ENCODE measurements around the gene MOCS3. TPM values are rescaled to one million over a fixed set of nuclear protein-coding genes. Genes with fewer than 3 reads are reported as not detected.

MOCS3 gene
- total and polyA plus RNA-seq, 2 donors (not counting 1 experiment from before 2014, with no cell fraction given), result 0.91 to 7.6 TPM

DNA sequence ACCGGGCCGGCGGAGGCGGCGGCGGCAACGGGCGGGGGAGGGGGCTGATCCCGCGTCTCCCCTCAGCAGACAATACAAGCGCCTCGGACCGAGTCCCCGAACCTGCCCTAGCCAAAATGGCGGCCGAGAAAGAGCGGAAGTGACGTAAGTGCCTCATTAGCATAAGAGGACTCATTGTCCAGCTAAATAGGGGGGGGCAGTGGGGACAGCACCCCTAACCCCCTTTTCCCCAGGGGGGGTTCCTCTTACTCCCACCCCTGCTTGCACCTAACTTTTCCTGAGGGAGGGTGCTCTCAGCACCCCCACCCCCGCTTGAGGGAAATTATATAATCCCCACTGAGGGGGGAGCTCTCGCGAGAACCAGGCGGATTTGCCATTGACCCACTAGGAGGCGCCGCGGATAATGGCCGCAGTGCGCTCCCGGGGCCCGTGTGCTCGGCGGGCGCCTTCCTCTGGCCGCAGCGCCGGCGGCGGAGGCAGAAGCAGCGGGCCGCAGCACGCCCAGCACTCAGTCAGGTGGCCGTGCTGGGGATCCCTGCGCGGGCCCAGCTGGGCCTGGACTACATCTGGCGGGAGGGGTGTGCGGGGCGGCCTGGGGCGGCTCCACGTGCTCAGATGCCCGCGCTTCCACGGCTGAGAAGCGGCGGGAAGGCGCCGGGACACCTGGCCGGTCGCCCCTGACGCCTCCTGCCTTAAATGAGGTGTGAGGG lies 27.2 kb upstream of the MOCS3 start, which contains the start of gene ADNP:
TSS of gene ADNP (minus strand) at position 132 of the 710 bp plus-strand sequence. CDS start 27,441 bp downstream, outside the sequence.
- H4K20me1 ChIP-seq (ENCODE audit: control insufficient read depth, insufficient read depth, low read length, poor library complexity, severe bottlenecking), result peaks cover 14% of the 10 kb centered on the region
- no peak for TF ChIP-seq EZH2 (IDR thresholded peaks at IDR 0.05; ENCODE audit: borderline replicate concordance, insufficient read depth, low read depth, low read length, poor library complexity, severe bottlenecking)
- TF ChIP-seq CTCF (IDR thresholded peaks at IDR 0.05), result peak; percentile 79
- intact Hi-C loops (cut with micrococcal nuclease), result loop anchor here (1.0 to 5.0 kb wide), 3 partner anchors 27 to 814 kb away; partner anchors contain the start of genes DPM1 and MOCS3
- H3K27ac ChIP-seq (ENCODE audit: low read length in 2 of 2), result peak within 1 kb of the TSS; percentile 94 to 100
- peak within 1 kb of the TSS; percentile 92 for H3K4me3 Mint-ChIP-seq
- peaks cover 24 to 27% of the 10 kb centered on the region in 2 donors for H3K4me1 ChIP-seq (ENCODE audit: control insufficient read depth in 2 of 2, insufficient read depth in 2 of 2, low read length in 2 of 2)
- peak; percentile 98 for DNase-seq
- H3K27me3 ChIP-seq (replicated peaks in 1 of 4; ENCODE audit: control extremely low read depth in 1 of 4, control insufficient read depth in 3 of 4, insufficient read depth in 4 of 4, low read length in 3 of 4), result no peaks in the 10 kb centered on the region
- peak within 1 kb of the TSS; percentile 75 for H2AFZ ChIP-seq (ENCODE audit: insufficient read depth, low read depth, low read length, poor library complexity, severe bottlenecking)
- H3K27me3 Mint-ChIP-seq, result no peaks in the 10 kb centered on the region
- peaks cover 38% of the 10 kb centered on the region for H3K4me1 Mint-ChIP-seq
- H3K79me2 ChIP-seq (ENCODE audit: control insufficient read depth, insufficient read depth, low read length), result peaks cover 40% of the 10 kb centered on the region
- H3K36me3 ChIP-seq (replicated peaks in 1 of 2; ENCODE audit: control extremely low read depth in 1 of 2, control insufficient read depth in 1 of 2, extremely low read depth in 1 of 2, insufficient read depth in 2 of 2, low read length in 1 of 2), result peaks cover 0 to 52% of the 10 kb centered on the region in 2 experiments
- peak within 1 kb of the TSS; percentile 94 for H3K9ac ChIP-seq (ENCODE audit: low read length)
- CTCF ChIA-PET, result interaction anchor here (0.7 to 16.7 kb wide), 17 partner anchors 9 to 569 kb away, joined by 3 to 390 read pairs (median 4); partner anchors contain the start of genes BCAS4, DPM1 and MOCS3
- H3K4me2 ChIP-seq (replicated peaks; ENCODE audit: low read depth, low read length, poor library complexity, severe bottlenecking), result peak within 1 kb of the TSS; percentile 83
- no peaks in the 10 kb centered on the region for H3K9me3 ChIP-seq (ENCODE audit: control extremely low read depth in 1 of 3, control insufficient read depth in 2 of 3, insufficient read depth in 1 of 3, low read length in 2 of 3)
- POLR2A ChIA-PET, result interaction anchor here (0.6 to 4.9 kb wide), 22 partner anchors 9 to 816 kb away, joined by 3 to 123 read pairs (median 6); partner anchors contain the start of genes BCAS4, DPM1, MOCS3 and PARD6B
- H3K27ac Mint-ChIP-seq, result peak within 1 kb of the TSS; percentile 99
- peak within 1 kb of the TSS; percentile 62 to 84 (median 71) for H3K4me3 ChIP-seq (ENCODE audit: control extremely low read depth in 1 of 5, extremely low read depth in 1 of 5, insufficient read depth in 1 of 5, low read depth in 2 of 5, low read length in 4 of 5)
- H3K9me3 Mint-ChIP-seq (ENCODE audit: insufficient read depth), result no peaks in the 10 kb centered on the region
- peak; percentile 68 for ATAC-seq (ENCODE audit: low read depth)
- WGBS (ENCODE audit: insufficient coverage), result under 1% methylated on average over 52 of the region's 58 CpGs

Data from B cell (primary cell).